Stimulated activated CD4-positive, alpha-beta T cell treated with anti-CD3 and anti-CD28 coated beads, TNF-alpha, amount 100 ng/mL, for 24 hours (primary cell): ENCODE results near the gene COPS9.

Experiments
- DNase-seq, 3 experiments: peaks; one replicate each; pipeline ENCODE4 v3.0.0-alpha.2; 2020; ENCODE audit warnings: low read depth in 3 of 3

Gene COPS9

GRCh38 chr2:240136013-240136670 lies at the start of gene COPS9:
COPS9 (minus strand) TSS chr2:240136305; CDS start chr2:240136284, 21 bp downstream.
- peak; percentile 74 to 82 (median 76) for DNase-seq

- no peak for DNase-seq
Observed at GRCh38 chr2:240184656-240185055, 48.6 kb upstream of the COPS9 start.

GRCh38 chr2:240183875-240184590 lies 47.9 kb upstream of the COPS9 start:
- DNase-seq, result no peak

- DNase-seq, result no peak
Observed at GRCh38 chr2:240183006-240183874, 47.1 kb upstream of the COPS9 start.

- no peak for DNase-seq
Observed at GRCh38 chr2:240182476-240182875, 46.4 kb upstream of the COPS9 start.

GRCh38 chr2:240182001-240182400 lies 45.9 kb upstream of the COPS9 start:
- no peak for DNase-seq

GRCh38 chr2:240179941-240180666 lies 44.0 kb upstream of the COPS9 start:
- DNase-seq, result no peak

GRCh38 chr2:240179186-240179815 lies 43.2 kb upstream of the COPS9 start:
- DNase-seq, result no peak

GRCh38 chr2:240178564-240178963 lies 42.5 kb upstream of the COPS9 start:
- DNase-seq, result no peak

GRCh38 chr2:240174496-240174895 lies 38.4 kb upstream of the COPS9 start:
- no peak for DNase-seq

GRCh38 chr2:240172071-240172895 lies 36.2 kb upstream of the COPS9 start:
- no peak for DNase-seq

- DNase-seq, result no peak
Observed at GRCh38 chr2:240170883-240171282, 34.8 kb upstream of the COPS9 start.

GRCh38 chr2:240170354-240170735 lies 34.2 kb upstream of the COPS9 start:
- DNase-seq, result no peak

GRCh38 chr2:240169486-240170353 lies 33.6 kb upstream of the COPS9 start:
- no peak for DNase-seq

GRCh38 chr2:240168546-240169361 lies 32.6 kb upstream of the COPS9 start:
- DNase-seq, result no peak

GRCh38 chr2:240168041-240168440 lies 31.9 kb upstream of the COPS9 start:
- DNase-seq, result no peak

- no peak for DNase-seq
Observed at GRCh38 chr2:240167588-240167880, 31.4 kb upstream of the COPS9 start.

GRCh38 chr2:240166761-240167587 lies 30.9 kb upstream of the COPS9 start:
- no peak for DNase-seq
